ENCODE data around the gene GTF2H4.

Gene GTF2H4

GRCh38 chr6:30893666-30894065, 14.3 kb upstream of the GTF2H4 start:
- no peak for DNase-seq (ENCODE audit: extremely low read depth, low read depth)
- no peak for TF ChIP-seq CTCF (IDR thresholded peaks at IDR 0.05; ENCODE audit: low read depth, low read length)

GRCh38 chr6:30894381-30894780, 13.6 kb upstream of the GTF2H4 start:
- TF ChIP-seq CTCF (IDR thresholded peaks at IDR 0.05; ENCODE audit: low read depth, low read length): no peak
- no peak for DNase-seq (ENCODE audit: extremely low read depth, low read depth)

- no peak for TF ChIP-seq CTCF (IDR thresholded peaks at IDR 0.05; ENCODE audit: low read depth, low read length)
Observed at GRCh38 chr6:30894935-30895334, 13.1 kb upstream of the GTF2H4 start.

GRCh38 chr6:30895343-30895742, 12.7 kb upstream of the GTF2H4 start:
- no peak for TF ChIP-seq CTCF (IDR thresholded peaks at IDR 0.05; ENCODE audit: low read depth, low read length)
- DNase-seq (ENCODE audit: extremely low read depth, low read depth): no peak

More at GRCh38 chr6:30894935-30895334, 13.1 kb upstream of the GTF2H4 start:
- no peak for DNase-seq (ENCODE audit: extremely low read depth, low read depth)

- no peak for TF ChIP-seq CTCF (IDR thresholded peaks at IDR 0.05; ENCODE audit: low read depth, low read length)
- no peak for DNase-seq (ENCODE audit: extremely low read depth, low read depth)
Observed at GRCh38 chr6:30896541-30896940, 11.5 kb upstream of the GTF2H4 start.

- no peak for DNase-seq (ENCODE audit: extremely low read depth, low read depth)
- no peak for TF ChIP-seq CTCF (IDR thresholded peaks at IDR 0.05; ENCODE audit: low read depth, low read length)
Observed at GRCh38 chr6:30897882-30898281, 10.1 kb upstream of the GTF2H4 start.

- no peak for DNase-seq (ENCODE audit: extremely low read depth, low read depth)
- no peak for TF ChIP-seq CTCF (IDR thresholded peaks at IDR 0.05; ENCODE audit: low read depth, low read length)
Observed at GRCh38 chr6:30898750-30899360, 9.2 kb upstream of the GTF2H4 start.
